Uterus (tissue), 4 donors: ENCODE measurements around the gene ZNF879. TPM values are rescaled to one million over a fixed set of nuclear protein-coding genes. Genes with fewer than 3 reads are reported as not detected.

Source experiments
- DNase-seq, 2 donors: peaks; one replicate each; pipeline ENCODE4 v3.0.0-alpha.2; 2019 to 2020
- H3K27ac ChIP-seq, 2 donors: fragments of 200-600 bp; sonication (generic); 1 replicate in 1 of 2; 2 replicates in 1 of 2; pipeline ENCODE4 v1.5.1; 2016 to 2018
- H3K27me3 ChIP-seq, 2 donors: fragments of 200-600 bp; sonication (generic); one replicate each; pipeline ENCODE4 v1.5.1; 2018 to 2019; ENCODE audit warnings: control low read depth in 1 of 2
- H3K36me3 ChIP-seq, 2 donors: fragments of 200-600 bp; sonication (generic); one replicate each; pipeline ENCODE4 v1.5.1; 2019; ENCODE audit warnings: control low read depth in 1 of 2
- H3K4me1 ChIP-seq, 2 donors: fragments of 200-600 bp; sonication (generic); one replicate each; pipeline ENCODE4 v1.5.1; 2018 to 2019; ENCODE audit warnings: control low read depth in 1 of 2
- H3K4me3 ChIP-seq, 2 donors: fragments of 200-600 bp; sonication (generic); 1 replicate in 1 of 2; 2 replicates in 1 of 2; pipeline ENCODE4 v1.5.1; 2018 to 2019; ENCODE audit warnings: mild to moderate bottlenecking in 1 of 2
- H3K9me3 ChIP-seq, 2 donors: fragments of 200-600 bp; sonication (generic); one replicate each; pipeline ENCODE4 v1.5.1; 2019; ENCODE audit warnings: control low read depth in 1 of 2
- CTCF ChIP-seq, 4 experiments: fragments of 200-600 bp in 2 of 4; fragments of 450-650 bp in 2 of 4; sonication (generic) in 2 of 4; IDR thresholded peaks; one replicate each; pipeline ENCODE4 v1.5.1; 2016 to 2019; ENCODE audit warnings: antibody characterized with exemption in 4 of 4, mild to moderate bottlenecking in 2 of 4, moderate library complexity in 1 of 4
- POLR2A ChIP-seq, 2 donors: fragments of 450-650 bp; IDR thresholded peaks; one replicate each; pipeline ENCODE4 v1.6.1; 2016; ENCODE audit warnings: antibody characterized with exemption in 2 of 2, mild to moderate bottlenecking in 1 of 2, moderate library complexity in 1 of 2
- intact Hi-C: fragments of 100-400 bp; cut with DNase I; formaldehyde crosslinking; loops from one replicate; pipeline ENCODE4 v1.15.1; 2023; ENCODE audit warnings: low total_unique reads
- total RNA-seq, 4 donors: library from RNA; depleted of rRNA in 3 of 4; stranded (reverse); fragments of >200 nt in 3 of 4; gene quantifications; one replicate each; pipeline versions ENCODE4 v1.1.0 to v1.2.4, GENCODE V29; 2014 to 2023
- donor health status: DM: yes; HTN: yes; CAD: no.

The ZNF879 gene
- total RNA-seq, 4 donors from 2014 or later = 6.9 to 11.8 (median 8.2) TPM

GRCh38 chr5:178993955-178994579 lies 29.5 kb upstream of the ZNF879 start:
- Histone ChIP-seq H3K27me3 (peaks cover 0 to 10% of the 10 kb centered on the region in 2 donors), H3K4me3 (no peak overlapping the region)

GRCh38 chr5:178994580-178995340 lies 28.8 kb upstream of the ZNF879 start, which contains the start of gene GRM6:
Gene GRM6, minus strand, starts transcription at chr5:178995320. Its CDS starts 376 bp downstream, at chr5:178994944.
- Histone ChIP-seq H3K4me3 (no peak within 1 kb of the TSS), H3K4me1 (no peaks in the 10 kb centered on the region), H3K27ac (no peak within 1 kb of the TSS), H3K9me3 (peaks cover 0 to 5% of the 10 kb centered on the region in 2 donors), H3K36me3 (no peaks in the 10 kb centered on the region), H3K27me3 (peaks cover 0 to 10% of the 10 kb centered on the region in 2 donors)
- TF ChIP-seq POLR2A (IDR thresholded peaks at IDR 0.05) (no peak), CTCF (IDR thresholded peaks at IDR 0.05) (no peak)
- intact Hi-C loops = no loop called here
- no peak for DNase-seq

More at GRCh38 chr5:178993955-178994579, 29.5 kb upstream of the ZNF879 start:
- no peak for TF ChIP-seq CTCF (IDR thresholded peaks at IDR 0.05)
- no peak for TF ChIP-seq POLR2A (IDR thresholded peaks at IDR 0.05)
- no peak overlapping the region for H3K27ac ChIP-seq
- H3K4me1 ChIP-seq = no peaks in the 10 kb centered on the region
- H3K36me3 ChIP-seq = no peaks in the 10 kb centered on the region
- intact Hi-C loops = no loop called here
- peaks cover 0 to 8% of the 10 kb centered on the region in 2 donors for H3K9me3 ChIP-seq
- no peak for DNase-seq

- Histone ChIP-seq H3K27ac (no peak overlapping the region), H3K27me3 (peaks cover 0 to 10% of the 10 kb centered on the region in 2 donors), H3K4me1 (no peaks in the 10 kb centered on the region), H3K36me3 (no peaks in the 10 kb centered on the region), H3K4me3 (no peak overlapping the region), H3K9me3 (peaks cover 0 to 2% of the 10 kb centered on the region in 2 donors)
- no peak for TF ChIP-seq POLR2A (IDR thresholded peaks at IDR 0.05)
- no peak for TF ChIP-seq CTCF (IDR thresholded peaks at IDR 0.05)
- intact Hi-C loops = no loop called here
- no peak for DNase-seq
Measured at GRCh38 chr5:178995341-178995690, 28.3 kb upstream of the ZNF879 start.

GRCh38 chr5:178996156-178996555 lies 27.4 kb upstream of the ZNF879 start:
- DNase-seq = no peak
- Histone ChIP-seq H3K4me3 (no peak overlapping the region), H3K27me3 (peaks cover 0 to 10% of the 10 kb centered on the region in 2 donors), H3K36me3 (no peaks in the 10 kb centered on the region), H3K27ac (no peak overlapping the region), H3K4me1 (no peaks in the 10 kb centered on the region), H3K9me3 (no peaks in the 10 kb centered on the region)
- TF ChIP-seq POLR2A (IDR thresholded peaks at IDR 0.05) (no peak), CTCF (IDR thresholded peaks at IDR 0.05) (no peak)
- intact Hi-C loops = no loop called here

GRCh38 chr5:178997191-178997590 lies 26.4 kb upstream of the ZNF879 start:
- no peak overlapping the region for H3K27ac ChIP-seq
- no peak overlapping the region for H3K4me3 ChIP-seq
- intact Hi-C loops = no loop called here
- no peaks in the 10 kb centered on the region for H3K4me1 ChIP-seq
- no peak for TF ChIP-seq POLR2A (IDR thresholded peaks at IDR 0.05)
- DNase-seq = no peak
- no peaks in the 10 kb centered on the region for H3K9me3 ChIP-seq
- H3K27me3 ChIP-seq = peaks cover 0 to 10% of the 10 kb centered on the region in 2 donors
- no peaks in the 10 kb centered on the region for H3K36me3 ChIP-seq
